ENCODE results near the gene RUFY3. TPM values are rescaled to one million over a fixed set of nuclear protein-coding genes. Genes with fewer than 3 reads are reported as not detected.

Gene RUFY3, protein sequence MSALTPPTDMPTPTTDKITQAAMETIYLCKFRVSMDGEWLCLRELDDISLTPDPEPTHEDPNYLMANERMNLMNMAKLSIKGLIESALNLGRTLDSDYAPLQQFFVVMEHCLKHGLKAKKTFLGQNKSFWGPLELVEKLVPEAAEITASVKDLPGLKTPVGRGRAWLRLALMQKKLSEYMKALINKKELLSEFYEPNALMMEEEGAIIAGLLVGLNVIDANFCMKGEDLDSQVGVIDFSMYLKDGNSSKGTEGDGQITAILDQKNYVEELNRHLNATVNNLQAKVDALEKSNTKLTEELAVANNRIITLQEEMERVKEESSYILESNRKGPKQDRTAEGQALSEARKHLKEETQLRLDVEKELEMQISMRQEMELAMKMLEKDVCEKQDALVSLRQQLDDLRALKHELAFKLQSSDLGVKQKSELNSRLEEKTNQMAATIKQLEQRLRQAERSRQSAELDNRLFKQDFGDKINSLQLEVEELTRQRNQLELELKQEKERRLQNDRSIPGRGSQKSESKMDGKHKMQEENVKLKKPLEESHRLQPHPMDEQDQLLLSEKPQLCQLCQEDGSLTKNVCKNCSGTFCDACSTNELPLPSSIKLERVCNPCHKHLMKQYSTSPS
- 26.6 and 29.2 TPM in 2 replicates for total RNA-seq (2014; rRNA removed; shearing (Covaris generic))
- 13.7 and 18.3 TPM in 2 replicates for polyA plus RNA-seq (2016; fragmentation: Nextera tagmentation; extraction: Ambion mirVana)
- long read RNA-seq, partial matches to known transcripts, result 0 of 3 reads
- long read RNA-seq, other reads (novel, unspliced or antisense), result 3 of 3 reads

DNA sequence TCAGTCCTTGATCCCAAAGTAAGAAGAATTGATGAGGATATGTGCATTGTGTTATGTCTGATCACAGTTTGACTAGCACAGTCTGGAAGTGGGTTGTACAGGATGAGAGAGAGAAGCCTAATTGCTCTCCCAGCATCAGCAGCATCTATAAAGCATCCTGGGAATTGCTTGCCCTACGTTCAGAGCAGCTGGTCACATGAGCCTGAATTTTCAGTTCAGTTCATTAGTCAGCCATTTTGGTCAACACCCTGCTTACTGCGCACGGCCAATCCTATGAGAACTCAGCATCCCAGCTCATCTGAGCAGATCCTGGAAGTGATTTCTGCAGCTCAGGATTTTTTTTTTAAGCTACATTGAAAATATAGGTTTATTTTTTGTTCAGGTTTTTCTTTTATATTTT is at the start of gene RUFY3:
Gene RUFY3 (plus strand): TSS at position 218 of the 400 bp plus-strand sequence. CDS start 610 bp downstream, outside the sequence.
- ATAC-seq (peak; percentile 55), DNase-seq (ENCODE audit: low spot score) (peak; percentile 42)
- no peaks in the 10 kb centered on the region; the same call in 2 of the 3 replicates for H3K9me3 Mint-ChIP-seq
- Histone ChIP-seq H3K36me3 (ENCODE audit: insufficient read depth) (no peaks in the 10 kb centered on the region), H3K4me3 (no peak within 1 kb of the TSS), H2AFZ (no peak within 1 kb of the TSS), H4K20me1 (replicated peaks; ENCODE audit: insufficient read depth) (no peaks in the 10 kb centered on the region), H3K27ac (ENCODE audit: low read depth) (no peak within 1 kb of the TSS), H3K4me1 (ENCODE audit: insufficient read depth) (peaks cover 16% of the 10 kb centered on the region), H3F3A (replicated peaks; ENCODE audit: low read depth) (no peaks in the 10 kb centered on the region), H3K27me3 (ENCODE audit: insufficient read depth) (no peaks in the 10 kb centered on the region), H3K9me2 (ENCODE audit: insufficient read depth) (no peaks in the 10 kb centered on the region), H3K79me2 (replicated peaks; ENCODE audit: insufficient read depth) (peaks cover 20% of the 10 kb centered on the region), H3K4me2 (0 out of 2 replicates have a peak within 1 kb of the TSS, but pooled peaks have one; percentile 2)
- H3K36me3 Mint-ChIP-seq (ENCODE audit: low read depth), result no peaks in the 10 kb centered on the region
- H3K27ac Mint-ChIP-seq, result peak within 1 kb of the TSS; percentile 75
- peak within 1 kb of the TSS; percentile 12; the same call in 2 of the 3 replicates for H3K4me3 Mint-ChIP-seq
- H3K4me1 Mint-ChIP-seq, result peaks cover 13% of the 10 kb centered on the region
- H3K27me3 Mint-ChIP-seq (ENCODE audit: insufficient read depth, low read depth, poor library complexity), result peaks cover 4% of the 10 kb centered on the region
- TF ChIP-seq STAT1 (IDR thresholded peaks at IDR 0.05; ENCODE audit: unreplicated experiment) (no peak), EZH2 (IDR thresholded peaks at IDR 0.05; ENCODE audit: low read depth, unreplicated experiment) (no peak), ZNF114 (CRISPR knock-in tag; IDR thresholded peaks at IDR 0.05) (no peak), CREB1 (CRISPR knock-in tag; IDR thresholded peaks at IDR 0.05; ENCODE audit: low read depth) (no peak), ZNF331 (CRISPR knock-in tag; IDR thresholded peaks at IDR 0.05; ENCODE audit: low read depth) (no peak), EZH2phosphoT487 (IDR thresholded peaks at IDR 0.05; ENCODE audit: unreplicated experiment) (no peak), POLR2AphosphoS5 (IDR thresholded peaks at IDR 0.05; ENCODE audit: low read depth) (no peak), NANOG (IDR thresholded peaks at IDR 0.05; ENCODE audit: borderline replicate concordance) (no peak), JUNB (IDR thresholded peaks at IDR 0.05; ENCODE audit: unreplicated experiment) (no peak)
- TF ChIP-seq, protein P1, sequence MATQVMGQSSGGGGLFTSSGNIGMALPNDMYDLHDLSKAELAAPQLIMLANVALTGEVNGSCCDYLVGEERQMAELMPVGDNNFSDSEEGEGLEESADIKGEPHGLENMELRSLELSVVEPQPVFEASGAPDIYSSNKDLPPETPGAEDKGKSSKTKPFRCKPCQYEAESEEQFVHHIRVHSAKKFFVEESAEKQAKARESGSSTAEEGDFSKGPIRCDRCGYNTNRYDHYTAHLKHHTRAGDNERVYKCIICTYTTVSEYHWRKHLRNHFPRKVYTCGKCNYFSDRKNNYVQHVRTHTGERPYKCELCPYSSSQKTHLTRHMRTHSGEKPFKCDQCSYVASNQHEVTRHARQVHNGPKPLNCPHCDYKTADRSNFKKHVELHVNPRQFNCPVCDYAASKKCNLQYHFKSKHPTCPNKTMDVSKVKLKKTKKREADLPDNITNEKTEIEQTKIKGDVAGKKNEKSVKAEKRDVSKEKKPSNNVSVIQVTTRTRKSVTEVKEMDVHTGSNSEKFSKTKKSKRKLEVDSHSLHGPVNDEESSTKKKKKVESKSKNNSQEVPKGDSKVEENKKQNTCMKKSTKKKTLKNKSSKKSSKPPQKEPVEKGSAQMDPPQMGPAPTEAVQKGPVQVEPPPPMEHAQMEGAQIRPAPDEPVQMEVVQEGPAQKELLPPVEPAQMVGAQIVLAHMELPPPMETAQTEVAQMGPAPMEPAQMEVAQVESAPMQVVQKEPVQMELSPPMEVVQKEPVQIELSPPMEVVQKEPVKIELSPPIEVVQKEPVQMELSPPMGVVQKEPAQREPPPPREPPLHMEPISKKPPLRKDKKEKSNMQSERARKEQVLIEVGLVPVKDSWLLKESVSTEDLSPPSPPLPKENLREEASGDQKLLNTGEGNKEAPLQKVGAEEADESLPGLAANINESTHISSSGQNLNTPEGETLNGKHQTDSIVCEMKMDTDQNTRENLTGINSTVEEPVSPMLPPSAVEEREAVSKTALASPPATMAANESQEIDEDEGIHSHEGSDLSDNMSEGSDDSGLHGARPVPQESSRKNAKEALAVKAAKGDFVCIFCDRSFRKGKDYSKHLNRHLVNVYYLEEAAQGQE (IDR thresholded peaks at IDR 0.05; ENCODE audit: unreplicated experiment), result no peak
- TF ChIP-seq, protein P2, sequence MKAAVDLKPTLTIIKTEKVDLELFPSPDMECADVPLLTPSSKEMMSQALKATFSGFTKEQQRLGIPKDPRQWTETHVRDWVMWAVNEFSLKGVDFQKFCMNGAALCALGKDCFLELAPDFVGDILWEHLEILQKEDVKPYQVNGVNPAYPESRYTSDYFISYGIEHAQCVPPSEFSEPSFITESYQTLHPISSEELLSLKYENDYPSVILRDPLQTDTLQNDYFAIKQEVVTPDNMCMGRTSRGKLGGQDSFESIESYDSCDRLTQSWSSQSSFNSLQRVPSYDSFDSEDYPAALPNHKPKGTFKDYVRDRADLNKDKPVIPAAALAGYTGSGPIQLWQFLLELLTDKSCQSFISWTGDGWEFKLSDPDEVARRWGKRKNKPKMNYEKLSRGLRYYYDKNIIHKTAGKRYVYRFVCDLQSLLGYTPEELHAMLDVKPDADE (IDR thresholded peaks at IDR 0.05), result no peak
- TF ChIP-seq, protein P3, sequence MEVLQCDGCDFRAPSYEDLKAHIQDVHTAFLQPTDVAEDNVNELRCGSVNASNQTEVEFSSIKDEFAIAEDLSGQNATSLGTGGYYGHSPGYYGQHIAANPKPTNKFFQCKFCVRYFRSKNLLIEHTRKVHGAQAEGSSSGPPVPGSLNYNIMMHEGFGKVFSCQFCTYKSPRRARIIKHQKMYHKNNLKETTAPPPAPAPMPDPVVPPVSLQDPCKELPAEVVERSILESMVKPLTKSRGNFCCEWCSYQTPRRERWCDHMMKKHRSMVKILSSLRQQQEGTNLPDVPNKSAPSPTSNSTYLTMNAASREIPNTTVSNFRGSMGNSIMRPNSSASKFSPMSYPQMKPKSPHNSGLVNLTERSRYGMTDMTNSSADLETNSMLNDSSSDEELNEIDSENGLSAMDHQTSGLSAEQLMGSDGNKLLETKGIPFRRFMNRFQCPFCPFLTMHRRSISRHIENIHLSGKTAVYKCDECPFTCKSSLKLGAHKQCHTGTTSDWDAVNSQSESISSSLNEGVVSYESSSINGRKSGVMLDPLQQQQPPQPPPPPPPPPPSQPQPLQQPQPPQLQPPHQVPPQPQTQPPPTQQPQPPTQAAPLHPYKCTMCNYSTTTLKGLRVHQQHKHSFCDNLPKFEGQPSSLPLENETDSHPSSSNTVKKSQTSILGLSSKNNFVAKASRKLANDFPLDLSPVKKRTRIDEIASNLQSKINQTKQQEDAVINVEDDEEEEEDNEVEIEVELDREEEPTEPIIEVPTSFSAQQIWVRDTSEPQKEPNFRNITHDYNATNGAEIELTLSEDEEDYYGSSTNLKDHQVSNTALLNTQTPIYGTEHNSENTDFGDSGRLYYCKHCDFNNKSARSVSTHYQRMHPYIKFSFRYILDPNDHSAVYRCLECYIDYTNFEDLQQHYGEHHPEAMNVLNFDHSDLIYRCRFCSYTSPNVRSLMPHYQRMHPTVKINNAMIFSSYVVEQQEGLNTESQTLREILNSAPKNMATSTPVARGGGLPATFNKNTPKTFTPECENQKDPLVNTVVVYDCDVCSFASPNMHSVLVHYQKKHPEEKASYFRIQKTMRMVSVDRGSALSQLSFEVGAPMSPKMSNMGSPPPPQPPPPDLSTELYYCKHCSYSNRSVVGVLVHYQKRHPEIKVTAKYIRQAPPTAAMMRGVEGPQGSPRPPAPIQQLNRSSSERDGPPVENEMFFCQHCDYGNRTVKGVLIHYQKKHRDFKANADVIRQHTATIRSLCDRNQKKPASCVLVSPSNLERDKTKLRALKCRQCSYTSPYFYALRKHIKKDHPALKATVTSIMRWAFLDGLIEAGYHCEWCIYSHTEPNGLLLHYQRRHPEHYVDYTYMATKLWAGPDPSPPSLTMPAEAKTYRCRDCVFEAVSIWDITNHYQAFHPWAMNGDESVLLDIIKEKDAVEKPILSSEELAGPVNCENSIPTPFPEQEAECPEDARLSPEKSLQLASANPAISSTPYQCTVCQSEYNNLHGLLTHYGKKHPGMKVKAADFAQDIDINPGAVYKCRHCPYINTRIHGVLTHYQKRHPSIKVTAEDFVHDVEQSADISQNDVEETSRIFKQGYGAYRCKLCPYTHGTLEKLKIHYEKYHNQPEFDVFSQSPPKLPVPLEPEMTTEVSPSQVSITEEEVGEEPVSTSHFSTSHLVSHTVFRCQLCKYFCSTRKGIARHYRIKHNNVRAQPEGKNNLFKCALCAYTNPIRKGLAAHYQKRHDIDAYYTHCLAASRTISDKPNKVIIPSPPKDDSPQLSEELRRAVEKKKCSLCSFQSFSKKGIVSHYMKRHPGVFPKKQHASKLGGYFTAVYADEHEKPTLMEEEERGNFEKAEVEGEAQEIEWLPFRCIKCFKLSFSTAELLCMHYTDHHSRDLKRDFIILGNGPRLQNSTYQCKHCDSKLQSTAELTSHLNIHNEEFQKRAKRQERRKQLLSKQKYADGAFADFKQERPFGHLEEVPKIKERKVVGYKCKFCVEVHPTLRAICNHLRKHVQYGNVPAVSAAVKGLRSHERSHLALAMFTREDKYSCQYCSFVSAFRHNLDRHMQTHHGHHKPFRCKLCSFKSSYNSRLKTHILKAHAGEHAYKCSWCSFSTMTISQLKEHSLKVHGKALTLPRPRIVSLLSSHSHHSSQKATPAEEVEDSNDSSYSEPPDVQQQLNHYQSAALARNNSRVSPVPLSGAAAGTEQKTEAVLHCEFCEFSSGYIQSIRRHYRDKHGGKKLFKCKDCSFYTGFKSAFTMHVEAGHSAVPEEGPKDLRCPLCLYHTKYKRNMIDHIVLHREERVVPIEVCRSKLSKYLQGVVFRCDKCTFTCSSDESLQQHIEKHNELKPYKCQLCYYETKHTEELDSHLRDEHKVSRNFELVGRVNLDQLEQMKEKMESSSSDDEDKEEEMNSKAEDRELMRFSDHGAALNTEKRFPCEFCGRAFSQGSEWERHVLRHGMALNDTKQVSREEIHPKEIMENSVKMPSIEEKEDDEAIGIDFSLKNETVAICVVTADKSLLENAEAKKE (CRISPR knock-in tag; IDR thresholded peaks at IDR 0.05), result no peak

Measured in GM23338 (cell line).